ENCODE data around the gene CYB561D1. TPM values are rescaled to one million over a fixed set of nuclear protein-coding genes. Genes with fewer than 3 reads are reported as not detected.
A peak's percentile ranks its signal among the peaks of the same experiment; 100 is the strongest.
"Not testable (repeated sequence)": the region's sequence is repeated elsewhere in the genome, so short reads cannot be mapped to it uniquely, and the experiment has no call there.

Gene CYB561D1
- polyA plus RNA-seq, 3 donors from 2014 or later = 8.8 to 20.3 (median 10.2) TPM

DNA sequence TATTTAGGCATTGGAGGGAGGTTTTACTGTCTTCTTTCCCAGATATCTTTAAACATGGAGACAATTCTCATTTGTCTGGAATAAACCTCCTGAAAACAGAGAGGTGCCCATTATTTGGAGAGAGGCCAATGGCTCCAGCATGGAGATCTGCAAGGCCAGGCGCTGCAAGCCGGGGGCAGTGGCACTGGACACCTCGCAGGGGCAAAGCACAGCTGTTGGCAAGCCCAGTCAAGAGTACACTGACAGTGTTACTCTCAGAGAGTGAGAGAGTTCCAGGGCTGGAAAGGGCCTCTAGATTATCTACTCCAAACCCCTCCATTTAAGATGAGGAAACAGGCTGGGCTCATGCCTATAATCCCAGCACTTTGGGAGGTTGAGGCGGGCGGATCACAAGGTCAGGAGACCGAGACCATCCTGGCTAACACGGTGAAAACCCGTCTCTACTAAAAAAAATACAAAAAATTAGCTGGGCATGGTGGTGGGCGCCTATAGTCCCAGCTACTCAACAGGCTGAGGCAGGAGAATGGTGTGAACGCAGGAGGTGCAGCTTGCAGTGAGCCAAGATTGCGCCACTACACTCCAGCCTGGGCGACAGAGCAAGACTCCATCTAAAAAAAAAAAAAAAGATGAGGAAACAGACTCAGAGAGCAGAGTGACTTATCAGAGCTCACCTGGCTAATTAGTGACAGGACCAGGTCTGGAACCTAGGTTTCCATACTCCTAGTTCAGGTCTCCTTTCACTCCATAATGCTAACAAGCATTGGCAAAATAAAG is 20.4 kb upstream of the CYB561D1 start:
- not testable (repeated sequence) for H3K4me3 Mint-ChIP-seq, DNase-seq, H3K9me3 Mint-ChIP-seq, H3K4me1 Mint-ChIP-seq, H3K27ac Mint-ChIP-seq, H3K36me3 Mint-ChIP-seq
- H3K27me3 Mint-ChIP-seq (ENCODE audit: low read depth in 3 of 3) = peaks cover 5 to 23% (median 11%) of the 10 kb centered on the region in 3 donors

DNA sequence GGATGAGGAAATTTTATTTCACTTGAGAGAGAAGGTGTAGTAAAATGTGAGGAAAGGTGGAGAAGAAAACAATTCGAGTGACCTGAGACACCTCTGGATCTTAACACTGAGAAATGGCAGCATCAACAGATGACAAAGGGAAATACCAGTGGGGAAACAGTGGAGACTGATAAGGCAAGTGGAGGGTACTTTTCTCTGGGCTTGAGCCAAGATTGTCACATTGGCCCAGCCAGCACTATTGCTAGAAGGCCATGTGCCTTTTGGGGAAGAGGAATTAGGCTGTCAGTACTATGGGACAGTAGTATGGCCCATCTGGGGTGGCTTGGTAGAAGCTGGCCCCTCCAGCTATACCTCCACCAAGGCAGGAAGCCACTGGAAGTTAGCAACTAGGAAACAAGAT is 19.2 kb upstream of the CYB561D1 start:
- Mint-ChIP-seq H3K36me3 (no peaks in the 10 kb centered on the region), H3K27me3 (ENCODE audit: low read depth in 3 of 3) (peaks cover 8 to 28% (median 18%) of the 10 kb centered on the region in 3 donors), H3K4me1 (no peaks in the 10 kb centered on the region), H3K9me3 (no peaks in the 10 kb centered on the region), H3K27ac (no peak overlapping the region), H3K4me3 (no peak overlapping the region)
- no peak for DNase-seq

DNA sequence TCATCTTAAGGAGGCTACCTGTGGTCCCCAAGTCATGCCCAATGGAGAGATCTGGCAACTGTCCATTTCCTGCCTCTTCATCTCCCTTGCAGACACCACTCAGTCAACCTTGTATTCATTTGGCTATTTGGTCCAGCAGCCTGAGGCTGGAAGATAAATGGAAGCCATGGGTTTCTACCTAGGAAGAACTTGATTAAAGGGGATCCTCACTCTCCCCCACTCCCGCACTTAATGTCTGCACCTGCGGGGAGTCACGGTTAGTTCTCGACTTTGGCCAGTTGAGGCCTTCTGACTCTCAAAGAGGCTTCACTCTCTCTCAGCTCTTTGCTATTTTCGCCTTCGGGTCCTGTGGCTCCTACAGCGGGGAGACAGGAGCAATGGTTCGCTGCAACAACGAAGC is 18.6 kb upstream of the CYB561D1 start:
- no peaks in the 10 kb centered on the region for H3K9me3 Mint-ChIP-seq
- no peaks in the 10 kb centered on the region for H3K4me1 Mint-ChIP-seq
- DNase-seq = no peak
- no peaks in the 10 kb centered on the region for H3K36me3 Mint-ChIP-seq
- no peak overlapping the region for H3K4me3 Mint-ChIP-seq
- H3K27ac Mint-ChIP-seq = no peak overlapping the region
- H3K27me3 Mint-ChIP-seq (ENCODE audit: low read depth in 3 of 3) = peaks cover 9 to 23% (median 20%) of the 10 kb centered on the region in 3 donors

DNA sequence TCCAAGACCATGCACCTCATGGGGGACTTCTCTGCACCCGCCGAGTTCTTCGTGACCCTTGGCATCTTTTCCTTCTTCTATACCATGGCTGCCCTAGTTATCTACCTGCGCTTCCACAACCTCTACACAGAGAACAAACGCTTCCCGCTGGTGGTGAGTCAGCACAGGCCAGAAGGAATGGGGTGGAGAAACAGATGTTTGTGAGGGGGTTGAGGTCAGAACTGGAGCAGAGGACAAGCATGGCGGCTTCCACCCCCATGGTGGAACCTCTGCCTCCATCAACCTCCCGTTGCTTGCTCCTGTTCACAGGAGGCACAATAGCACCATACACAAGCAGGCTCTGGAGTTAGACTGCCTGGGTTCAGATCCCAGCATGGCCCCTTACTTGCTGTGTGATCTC is 17.1 kb upstream of the CYB561D1 start:
- DNase-seq = no peak
- Mint-ChIP-seq H3K36me3 (no peaks in the 10 kb centered on the region), H3K4me1 (no peaks in the 10 kb centered on the region), H3K27ac (no peak overlapping the region), H3K27me3 (ENCODE audit: low read depth in 3 of 3) (peaks cover 11 to 17% (median 17%) of the 10 kb centered on the region in 3 donors), H3K9me3 (no peaks in the 10 kb centered on the region), H3K4me3 (no peak overlapping the region)

DNA sequence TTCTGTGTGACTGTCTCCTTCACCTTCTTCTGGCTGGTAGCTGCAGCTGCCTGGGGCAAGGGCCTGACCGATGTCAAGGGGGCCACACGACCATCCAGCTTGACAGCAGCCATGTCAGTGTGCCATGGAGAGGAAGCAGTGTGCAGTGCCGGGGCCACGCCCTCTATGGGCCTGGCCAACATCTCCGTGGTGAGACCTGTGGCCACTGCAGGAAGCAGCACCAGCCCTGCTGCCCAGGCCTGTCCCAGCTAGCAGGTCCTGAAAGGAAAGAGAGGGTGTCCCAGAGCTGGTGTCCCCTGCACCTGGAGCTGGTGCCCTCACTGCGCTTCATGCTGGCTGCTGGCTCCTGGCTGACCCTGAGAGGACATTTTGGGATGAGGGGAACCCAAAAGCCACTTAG is 16.1 kb upstream of the CYB561D1 start:
- H3K4me1 Mint-ChIP-seq = peaks cover under 1 to 2% of the 10 kb centered on the region in 2 donors
- H3K36me3 Mint-ChIP-seq = no peaks in the 10 kb centered on the region
- no peaks in the 10 kb centered on the region for H3K9me3 Mint-ChIP-seq
- DNase-seq = no peak
- no peak overlapping the region for H3K27ac Mint-ChIP-seq
- peaks cover 11 to 14% (median 14%) of the 10 kb centered on the region in 3 donors for H3K27me3 Mint-ChIP-seq (ENCODE audit: low read depth in 3 of 3)
- no peak overlapping the region for H3K4me3 Mint-ChIP-seq

DNA sequence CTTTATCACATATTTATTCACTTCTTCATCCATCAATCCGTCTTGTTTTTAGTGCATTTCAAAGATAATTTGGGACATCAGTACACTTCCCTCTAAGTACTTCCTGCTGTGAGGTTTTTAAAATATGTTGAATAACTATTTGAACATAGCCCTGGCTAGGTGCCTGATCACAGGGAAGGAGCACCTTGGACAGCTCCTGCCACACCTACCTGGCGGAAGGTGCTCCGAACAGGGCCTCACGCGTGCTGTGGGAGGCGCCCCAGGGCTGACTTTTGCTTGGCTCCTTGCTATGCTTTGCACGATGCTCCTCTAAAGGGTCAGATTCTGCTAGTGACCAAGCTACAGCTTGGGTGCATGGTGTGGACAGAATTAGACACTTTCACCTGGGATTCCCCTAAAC is 15.1 kb upstream of the CYB561D1 start:
- no peaks in the 10 kb centered on the region for H3K36me3 Mint-ChIP-seq
- no peak overlapping the region for H3K27ac Mint-ChIP-seq
- peaks cover 11 to 18% (median 11%) of the 10 kb centered on the region in 3 donors for H3K27me3 Mint-ChIP-seq (ENCODE audit: low read depth in 3 of 3)
- DNase-seq = no peak
- peaks cover 8 to 10% of the 10 kb centered on the region in 2 donors for H3K4me1 Mint-ChIP-seq
- no peak overlapping the region for H3K4me3 Mint-ChIP-seq
- H3K9me3 Mint-ChIP-seq = no peaks in the 10 kb centered on the region

DNA sequence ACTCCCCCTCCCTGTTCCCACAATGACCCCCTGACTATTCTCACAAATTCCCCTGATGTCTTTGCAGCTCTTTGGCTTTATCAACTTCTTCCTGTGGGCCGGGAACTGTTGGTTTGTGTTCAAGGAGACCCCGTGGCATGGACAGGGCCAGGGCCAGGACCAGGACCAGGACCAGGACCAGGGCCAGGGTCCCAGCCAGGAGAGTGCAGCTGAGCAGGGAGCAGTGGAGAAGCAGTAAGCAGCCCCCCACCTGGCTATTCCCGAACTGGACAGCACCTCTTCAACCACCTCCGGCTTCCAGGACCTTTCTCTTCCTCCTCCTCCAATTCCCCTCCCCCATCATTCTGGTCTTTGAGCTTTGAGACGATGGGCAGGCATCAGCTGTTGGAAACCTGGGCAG is 14.6 kb upstream of the CYB561D1 start:
- Mint-ChIP-seq H3K4me1 (peaks cover 11 to 14% of the 10 kb centered on the region in 2 donors), H3K36me3 (no peaks in the 10 kb centered on the region), H3K27me3 (ENCODE audit: low read depth in 3 of 3) (peaks cover 11 to 18% (median 11%) of the 10 kb centered on the region in 3 donors), H3K9me3 (no peaks in the 10 kb centered on the region), H3K4me3 (no peak overlapping the region), H3K27ac (no peak overlapping the region)
- no peak for DNase-seq

DNA sequence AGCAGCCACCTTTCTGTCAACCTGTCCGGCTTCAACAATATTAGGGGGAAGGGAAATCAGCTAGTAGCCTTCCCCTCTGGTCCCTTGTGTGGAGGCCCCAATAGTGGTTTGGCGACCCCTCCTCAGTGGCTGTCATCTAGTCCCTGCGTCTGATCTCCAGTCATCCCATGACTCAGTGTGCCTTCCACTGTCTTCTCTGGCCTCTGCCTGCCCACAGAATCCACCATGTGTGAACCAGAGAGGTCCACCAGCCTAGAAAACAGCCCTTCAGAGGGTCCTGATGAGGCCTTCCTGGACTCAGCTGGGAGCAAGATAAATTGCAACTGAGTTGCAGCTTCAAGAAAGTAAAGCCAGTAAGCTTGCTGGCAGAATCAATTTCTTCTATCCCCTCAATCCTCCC is 14.0 kb upstream of the CYB561D1 start:
- no peak overlapping the region for H3K4me3 Mint-ChIP-seq
- no peaks in the 10 kb centered on the region for H3K9me3 Mint-ChIP-seq
- H3K27ac Mint-ChIP-seq = no peak overlapping the region
- H3K27me3 Mint-ChIP-seq (ENCODE audit: low read depth in 3 of 3) = peaks cover 11 to 18% (median 13%) of the 10 kb centered on the region in 3 donors
- no peak for DNase-seq
- no peaks in the 10 kb centered on the region for H3K36me3 Mint-ChIP-seq
- H3K4me1 Mint-ChIP-seq = peaks cover 17 to 20% of the 10 kb centered on the region in 2 donors

DNA sequence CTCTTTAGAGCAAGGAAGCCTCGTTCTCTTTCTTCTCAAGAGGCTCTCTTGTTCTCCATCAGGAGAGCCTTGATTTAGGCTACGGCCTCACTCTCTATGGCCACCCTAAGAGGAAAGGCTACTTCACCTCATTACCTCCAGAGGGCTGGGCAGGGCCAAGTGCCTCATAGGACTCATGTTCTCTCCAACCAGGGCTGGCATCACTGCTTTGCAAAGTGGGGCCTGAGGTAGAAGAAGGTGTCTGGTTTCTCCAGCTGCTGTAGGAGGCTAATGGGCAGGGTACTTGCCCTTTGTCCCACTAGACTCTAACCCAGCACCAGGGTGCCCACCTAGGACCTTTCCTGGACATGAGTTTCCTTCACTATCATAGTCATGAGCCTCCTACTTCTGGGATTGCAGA is 12.2 kb upstream of the CYB561D1 start:
- H3K9me3 Mint-ChIP-seq = no peaks in the 10 kb centered on the region
- H3K4me3 Mint-ChIP-seq = no peak overlapping the region
- H3K27me3 Mint-ChIP-seq (ENCODE audit: low read depth in 3 of 3) = peaks cover 10 to 18% (median 11%) of the 10 kb centered on the region in 3 donors
- peaks cover 22 to 24% of the 10 kb centered on the region in 2 donors for H3K4me1 Mint-ChIP-seq
- H3K27ac Mint-ChIP-seq = no peak overlapping the region
- DNase-seq = no peak
- H3K36me3 Mint-ChIP-seq = peaks cover 0 to 4% (median 0%) of the 10 kb centered on the region in 3 donors

DNA sequence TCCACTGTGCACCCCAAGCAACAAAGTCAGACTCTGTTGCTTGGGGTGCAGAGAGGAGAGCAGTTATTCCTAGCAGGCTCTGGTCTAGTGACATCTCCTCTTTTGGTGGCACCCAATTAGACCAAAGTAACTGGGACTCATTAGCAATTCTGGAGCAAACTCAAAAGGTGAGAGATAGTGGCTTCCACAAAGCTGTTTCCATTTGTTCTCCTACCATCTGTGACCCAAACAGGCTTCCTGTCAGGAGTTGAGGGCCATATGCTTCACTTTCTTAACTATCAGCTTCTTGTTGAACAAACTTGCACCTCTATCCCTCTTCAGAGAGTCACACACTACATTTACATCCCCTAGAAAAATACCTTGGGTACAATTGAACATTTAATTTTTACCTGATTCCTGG is 11.7 kb upstream of the CYB561D1 start:
- peak overlapping the region in 4 of 5 donors; percentile 14 to 97 (median 93) for H3K4me3 Mint-ChIP-seq
- peaks cover 0 to 4% (median 0%) of the 10 kb centered on the region in 3 donors for H3K36me3 Mint-ChIP-seq
- no peak for DNase-seq
- H3K27ac Mint-ChIP-seq = peak overlapping the region in 1 of 6 donors; percentile 78
- peaks cover 10 to 18% (median 11%) of the 10 kb centered on the region in 3 donors for H3K27me3 Mint-ChIP-seq (ENCODE audit: low read depth in 3 of 3)
- peaks cover 23 to 24% of the 10 kb centered on the region in 2 donors for H3K4me1 Mint-ChIP-seq
- no peaks in the 10 kb centered on the region for H3K9me3 Mint-ChIP-seq

DNA sequence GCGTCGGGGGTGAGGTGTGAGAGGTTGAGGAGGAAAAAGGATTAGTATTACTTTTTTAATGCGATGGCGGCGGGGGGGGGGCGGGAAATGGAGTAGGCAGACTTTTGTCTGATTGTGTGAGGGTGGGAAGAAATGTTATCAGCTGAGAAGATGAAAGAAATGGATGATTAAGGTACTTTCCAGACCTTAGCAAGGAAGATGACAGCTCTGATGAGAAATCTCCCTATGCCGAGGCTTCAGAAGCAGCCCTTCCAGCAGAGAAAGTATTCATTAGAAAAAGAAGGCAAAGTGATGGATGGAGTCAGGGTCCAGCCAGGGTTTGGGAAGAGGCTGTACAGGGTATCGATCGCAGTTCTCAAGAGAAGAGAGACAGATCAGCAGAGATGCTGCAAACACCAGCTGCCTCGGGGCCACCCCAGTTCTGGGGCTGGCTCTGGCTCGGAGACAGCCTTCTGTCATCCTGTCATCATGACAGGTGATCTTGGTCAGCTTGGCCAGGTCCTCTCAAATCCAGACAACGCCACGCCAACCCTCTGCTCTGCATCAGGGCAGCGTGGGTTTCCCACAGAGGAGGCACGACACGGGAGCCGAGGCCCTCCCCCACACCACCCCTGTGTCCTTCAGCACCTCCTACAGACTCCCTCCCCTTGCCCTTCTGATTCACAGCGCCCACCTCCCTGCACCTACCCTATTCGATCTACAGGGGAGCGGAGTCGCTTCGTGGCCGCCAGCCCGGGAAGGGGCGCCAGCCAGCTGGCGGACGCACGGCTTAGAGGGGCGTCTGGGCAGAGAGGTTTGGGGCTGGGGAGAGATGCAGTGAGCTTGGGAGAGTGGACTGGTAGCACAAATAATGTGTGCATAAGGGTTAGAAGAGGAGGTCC is 10.9 kb upstream of the CYB561D1 start:
- Mint-ChIP-seq H3K36me3 (peaks cover 0 to 8% (median 0%) of the 10 kb centered on the region in 3 donors), H3K4me1 (peaks cover 23 to 24% of the 10 kb centered on the region in 2 donors), H3K27ac (peak overlapping the region; percentile 66 to 94 (median 84)), H3K4me3 (peak overlapping the region; percentile 86 to 97 (median 93)), H3K27me3 (ENCODE audit: low read depth in 3 of 3) (peaks cover 9 to 18% (median 11%) of the 10 kb centered on the region in 3 donors), H3K9me3 (no peaks in the 10 kb centered on the region)
- DNase-seq = no peak

DNA sequence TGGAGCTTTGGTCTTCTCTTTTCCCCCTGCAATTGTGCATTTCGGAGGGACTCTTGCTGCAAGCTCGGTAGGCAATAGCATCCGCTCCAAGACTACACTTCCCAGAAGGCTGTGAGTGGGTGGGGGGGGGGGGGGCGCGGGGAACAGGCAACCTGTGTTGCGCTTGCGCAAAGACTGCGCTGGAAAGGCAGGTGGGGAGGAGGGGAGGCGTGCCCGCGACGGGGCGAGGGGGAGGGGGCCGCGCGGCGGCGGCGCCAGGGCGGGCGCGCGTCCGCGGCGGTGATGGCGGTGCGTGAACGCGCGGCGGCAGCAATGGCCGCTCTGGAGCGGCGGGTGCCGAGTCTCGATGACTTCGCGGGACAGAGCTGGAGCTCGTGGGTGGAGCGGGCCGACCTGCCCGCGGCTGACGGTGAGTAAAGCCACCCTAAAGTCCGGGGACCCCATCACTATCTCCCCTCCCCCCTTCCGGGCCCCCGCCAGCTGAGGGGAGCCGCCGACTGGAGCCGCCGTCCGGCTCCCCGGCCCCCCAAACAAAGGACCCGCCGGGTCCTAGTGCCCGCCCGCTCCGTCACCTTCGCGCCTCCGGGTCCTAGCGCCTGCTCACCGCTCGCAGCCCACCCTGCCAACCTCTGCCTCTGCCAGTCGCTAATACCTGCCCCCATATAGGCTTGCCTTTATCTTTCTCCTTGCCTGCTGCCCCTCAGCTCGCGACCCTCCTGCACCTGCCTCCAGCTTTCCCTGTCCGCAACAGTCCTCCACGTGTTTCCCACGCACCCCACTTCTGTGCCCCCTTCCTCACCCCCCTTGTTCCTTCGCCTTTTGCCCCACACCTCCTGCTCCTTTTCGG is 10.0 kb upstream of the CYB561D1 start, which contains the start of gene ATXN7L2:
Gene ATXN7L2, plus strand, starts transcription at position 234 of the 847 bp plus-strand sequence. Its CDS starts 49 bp downstream, at position 283.
- peak within 1 kb of the TSS; percentile 86 to 97 (median 93) for H3K4me3 Mint-ChIP-seq

DNA sequence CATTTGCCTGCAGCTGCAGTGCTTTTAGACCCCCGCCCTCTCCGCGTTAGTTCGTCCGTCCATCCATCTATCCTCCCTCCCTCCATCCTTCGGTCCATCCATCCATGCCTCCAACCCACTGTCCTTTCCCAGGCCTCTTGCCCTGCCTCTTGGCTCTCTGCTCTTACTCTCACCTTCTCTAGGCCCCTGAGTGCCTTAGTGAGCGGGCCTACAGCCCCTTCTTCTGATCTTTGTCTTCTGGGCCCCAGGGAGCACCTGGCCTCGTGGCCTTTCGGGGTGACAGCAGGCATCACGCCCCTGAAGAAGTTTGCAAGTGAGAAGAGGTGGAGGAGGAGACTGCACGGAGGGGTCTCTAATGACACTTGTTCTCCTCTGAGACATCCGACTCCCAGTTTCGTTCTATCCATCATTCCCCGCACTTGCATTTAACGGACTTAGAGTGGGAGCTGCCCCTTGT is 9.3 kb upstream of the CYB561D1 start:
- Mint-ChIP-seq H3K27ac (peak overlapping the region; percentile 75 to 89 (median 86)), H3K4me3 (peak overlapping the region; percentile 86 to 97 (median 93)), H3K9me3 (no peaks in the 10 kb centered on the region), H3K27me3 (ENCODE audit: low read depth in 3 of 3) (peaks cover 2 to 13% (median 8%) of the 10 kb centered on the region in 3 donors), H3K36me3 (peaks cover 0 to 8% (median 0%) of the 10 kb centered on the region in 3 donors), H3K4me1 (peaks cover 23 to 24% of the 10 kb centered on the region in 2 donors)
- DNase-seq = no peak

More for the DNA sequence above, 10.0 kb upstream of the CYB561D1 start, which contains the start of gene ATXN7L2:
- peaks cover 23 to 24% of the 10 kb centered on the region in 2 donors for H3K4me1 Mint-ChIP-seq
- peak within 1 kb of the TSS; percentile 78 to 94 (median 86) for H3K27ac Mint-ChIP-seq
- H3K9me3 Mint-ChIP-seq = no peaks in the 10 kb centered on the region
- H3K36me3 Mint-ChIP-seq = peaks cover 0 to 8% (median 0%) of the 10 kb centered on the region in 3 donors
- peaks cover 3 to 14% (median 8%) of the 10 kb centered on the region in 3 donors for H3K27me3 Mint-ChIP-seq (ENCODE audit: low read depth in 3 of 3)
- peak; percentile 90 to 94 (median 94) for DNase-seq

Data from immature natural killer cell (primary cell).